GM18868 (cell line): Measurements from ENCODE around the gene NPAS3.

Source experiments
- ATAC-seq: cut with Tn5 transposase; IDR thresholded peaks from one replicate; pipeline ENCODE4 v1.9.1; 2021; ENCODE audit warnings: mild to moderate bottlenecking, moderate library complexity; ENCODE audit not compliant: unreplicated experiment

The NPAS3 gene

GRCh38 chr14:33359288-33359881 is 420.7 kb downstream of the NPAS3 start:
- ATAC-seq, result no peak

- no peak for ATAC-seq
Measured at GRCh38 chr14:33362934-33363333, 424.3 kb downstream of the NPAS3 start.

GRCh38 chr14:33363682-33364081 is 425.0 kb downstream of the NPAS3 start:
- ATAC-seq, result no peak

- no peak for ATAC-seq
Measured at GRCh38 chr14:33364466-33364865, 425.8 kb downstream of the NPAS3 start.

GRCh38 chr14:33369041-33369440 is 430.4 kb downstream of the NPAS3 start:
- no peak for ATAC-seq

- ATAC-seq, result peak; percentile 97
Measured at GRCh38 chr14:33369972-33370371, 431.3 kb downstream of the NPAS3 start.

GRCh38 chr14:33370426-33370825 is 431.7 kb downstream of the NPAS3 start:
- peak; percentile 4 for ATAC-seq

- no peak for ATAC-seq
Measured at GRCh38 chr14:33375196-33375595, 436.5 kb downstream of the NPAS3 start.

GRCh38 chr14:33375786-33376185 is 437.1 kb downstream of the NPAS3 start:
- no peak for ATAC-seq

GRCh38 chr14:33376510-33376909 is 437.8 kb downstream of the NPAS3 start:
- ATAC-seq, result no peak

- ATAC-seq, result peak; percentile 90
Measured at GRCh38 chr14:33377596-33378390, 439.1 kb downstream of the NPAS3 start.

GRCh38 chr14:33381717-33382116 is 443.0 kb downstream of the NPAS3 start:
- ATAC-seq, result no peak

- no peak for ATAC-seq
Measured at GRCh38 chr14:33386140-33386539, 447.5 kb downstream of the NPAS3 start.

GRCh38 chr14:33386781-33387180 is 448.1 kb downstream of the NPAS3 start:
- no peak for ATAC-seq

- no peak for ATAC-seq
Measured at GRCh38 chr14:33390335-33390734, 451.7 kb downstream of the NPAS3 start.

GRCh38 chr14:33393231-33393894 is 454.7 kb downstream of the NPAS3 start:
- ATAC-seq, result no peak

GRCh38 chr14:33393895-33394368 is 455.3 kb downstream of the NPAS3 start:
- no peak for ATAC-seq

GRCh38 chr14:33401311-33401710 is 462.6 kb downstream of the NPAS3 start:
- ATAC-seq, result no peak

GRCh38 chr14:33402604-33403003 is 463.9 kb downstream of the NPAS3 start:
- no peak for ATAC-seq

- ATAC-seq, result no peak
Measured at GRCh38 chr14:33404054-33404453, 465.4 kb downstream of the NPAS3 start.

- no peak for ATAC-seq
Measured at GRCh38 chr14:33404964-33405574, 466.4 kb downstream of the NPAS3 start.
